HepG2 (cell line): ENCODE results near the gene NUP214. TPM values are rescaled to one million over a fixed set of nuclear protein-coding genes. Genes with fewer than 3 reads are reported as not detected.
A peak's percentile ranks its signal among the peaks of the same experiment; 100 is the strongest.

ENCODE experiments used
- CCAR2 ChIP-seq: fragments of 200-400 bp; formaldehyde crosslinking; optimal IDR thresholded peaks from 2 replicates; pipeline ENCODE3; 2018; ENCODE audit warnings: low read depth, mild to moderate bottlenecking, low read length, moderate library complexity
- CENPBD1 ChIP-seq: sonication (generic); formaldehyde crosslinking; IDR thresholded peaks from 2 replicates; pipeline ENCODE4 v1.8.0; 2022; ENCODE audit warnings: missing genetic modification reagents, low read depth, mild to moderate bottlenecking, borderline replicate concordance
- CHCHD3 ChIP-seq: sonication (generic); formaldehyde crosslinking; IDR thresholded peaks from 2 replicates; pipeline ENCODE4 v1.8.0; 2022; ENCODE audit warnings: mild to moderate bottlenecking, missing genetic modification reagents, moderate library complexity
- ETV5 ChIP-seq: IDR thresholded peaks from 2 replicates; pipeline ENCODE4 v1.6.1; 2018; ENCODE audit warnings: missing biosample characterization, missing genetic modification reagents, inconsistent platforms, borderline replicate concordance
- GTF3A ChIP-seq: sonication (generic); formaldehyde crosslinking; conservative IDR thresholded peaks from 2 replicates; pipeline ENCODE4 v1.4.0; 2020; ENCODE audit warnings: mild to moderate bottlenecking, missing genetic modification reagents
- KDM1A ChIP-seq: IDR thresholded peaks from 2 replicates; pipeline ENCODE4 v1.6.1; 2016; ENCODE audit warnings: missing compliant biosample characterization
- NFRKB ChIP-seq: fragments of 450-650 bp; IDR thresholded peaks from 2 replicates; pipeline ENCODE4 v1.6.1; 2017
- PHB2 ChIP-seq: fragments of 450-650 bp; IDR thresholded peaks from 2 replicates; pipeline ENCODE4 v1.6.1; 2018; ENCODE audit not compliant: partially characterized antibody
- PTBP1 ChIP-seq: fragments of 200-400 bp; formaldehyde crosslinking; IDR thresholded peaks from 2 replicates; pipeline ENCODE4 v1.6.1; 2018; ENCODE audit warnings: low read length, low read depth; ENCODE audit not compliant: poor library complexity, severe bottlenecking
- RCOR2 ChIP-seq: IDR thresholded peaks from 2 replicates; pipeline ENCODE4 v1.6.1; 2016; ENCODE audit warnings: missing biosample characterization, missing genetic modification reagents
- RNF2 ChIP-seq: fragments of 450-650 bp; conservative IDR thresholded peaks from 2 replicates; pipeline ENCODE4 v1.6.1; 2016; ENCODE audit warnings: low read depth
- RNF219 ChIP-seq: sonication (generic); formaldehyde crosslinking; IDR thresholded peaks from 2 replicates; pipeline ENCODE4 v1.5.0; 2020; ENCODE audit warnings: mild to moderate bottlenecking, missing genetic modification reagents
- SAP130 ChIP-seq: IDR thresholded peaks from 2 replicates; pipeline ENCODE4 v1.6.1; 2016; ENCODE audit warnings: low read depth
- SMYD3 ChIP-seq: sonication (generic); formaldehyde crosslinking; IDR thresholded peaks from 2 replicates; pipeline ENCODE4 v1.8.1; 2023; ENCODE audit warnings: mild to moderate bottlenecking, missing genetic modification reagents
- THAP11 ChIP-seq: IDR thresholded peaks from 2 replicates; pipeline ENCODE4 v1.6.1; 2016; ENCODE audit warnings: missing biosample characterization, missing genetic modification reagents
- ZEB1 ChIP-seq: IDR thresholded peaks from 2 replicates; pipeline ENCODE4 v1.6.1; 2012; ENCODE audit warnings: mild to moderate bottlenecking, low read depth, inconsistent platforms; ENCODE audit not compliant: insufficient replicate concordance
- ZFP62 ChIP-seq: sonication (generic); formaldehyde crosslinking; IDR thresholded peaks from 2 replicates; pipeline ENCODE4 v1.4.0; 2020; ENCODE audit warnings: missing genetic modification reagents
- ZFX ChIP-seq: sonication (generic); formaldehyde crosslinking; IDR thresholded peaks from 2 replicates; pipeline ENCODE4 v1.4.0; 2020; ENCODE audit warnings: mild to moderate bottlenecking, low read depth, missing genetic modification reagents, moderate library complexity
- ZKSCAN8 ChIP-seq: IDR thresholded peaks from 2 replicates; pipeline ENCODE4 v1.6.1; 2016; ENCODE audit warnings: borderline replicate concordance, missing genetic modification reagents, missing compliant biosample characterization
- ZNF12 ChIP-seq: sonication (generic); formaldehyde crosslinking; IDR thresholded peaks from 2 replicates; pipeline ENCODE4 v1.5.0; 2020; ENCODE audit warnings: missing genetic modification reagents
- ZNF17 ChIP-seq: sonication (generic); formaldehyde crosslinking; IDR thresholded peaks from 2 replicates; pipeline ENCODE4 v1.5.0; 2020; ENCODE audit warnings: mild to moderate bottlenecking, missing genetic modification reagents
- ZNF354B ChIP-seq: sonication (generic); formaldehyde crosslinking; IDR thresholded peaks from 2 replicates; pipeline ENCODE4 v1.8.0; 2022; ENCODE audit warnings: mild to moderate bottlenecking, missing genetic modification reagents
- ZNF451 ChIP-seq: sonication (generic); formaldehyde crosslinking; IDR thresholded peaks from 2 replicates; pipeline ENCODE4 v1.5.0; 2020; ENCODE audit warnings: mild to moderate bottlenecking, missing genetic modification reagents
- ZNF530 ChIP-seq: sonication (generic); formaldehyde crosslinking; IDR thresholded peaks from 2 replicates; pipeline ENCODE4 v1.5.0; 2020; ENCODE audit warnings: low read depth, mild to moderate bottlenecking, missing genetic modification reagents
- ZNF766 ChIP-seq: sonication (generic); formaldehyde crosslinking; IDR thresholded peaks from 2 replicates; pipeline ENCODE4 v1.5.0; 2020; ENCODE audit warnings: missing genetic modification reagents, borderline replicate concordance
- polyA plus RNA-seq, 8 experiments: library from polyadenylated mRNA; depleted of rRNA in 3 of 8; stranded (reverse) in 7 of 8; unstranded in 1 of 8; fragments of >200 nt; fragmentation: Illumina TruSeq in 4 of 8; extraction: Trizol in 4 of 8; gene quantifications; 2 replicates each; pipeline versions ENCODE4 v1.2.1 to v1.2.3, GENCODE V29; 2011 to 2016; ENCODE audit warnings: low read depth in 4 of 8, missing spikeins in 1 of 8, mixed read lengths in 1 of 8; ENCODE audit not compliant: insufficient read depth in 1 of 8
- total RNA-seq, 5 experiments: library from RNA; depleted of rRNA; stranded (reverse); fragments of >200 nt; fragmentation: Illumina TruSeq; extraction: Trizol; gene quantifications; 2 replicates each; pipeline ENCODE4 v1.2.3, GENCODE V29; 2016; ENCODE audit warnings: low read depth in 1 of 5
- TF ChIP-seq, protein P1 (sequence below): sonication (generic); formaldehyde crosslinking; IDR thresholded peaks from 2 replicates; pipeline ENCODE4 v1.9.0; 2021; ENCODE audit warnings: missing genetic modification reagents, mild to moderate bottlenecking, borderline replicate concordance
- TF ChIP-seq, protein P2 (sequence below): sonication (generic); formaldehyde crosslinking; IDR thresholded peaks from 2 replicates; pipeline ENCODE4 v1.4.0; 2020; ENCODE audit warnings: missing genetic modification reagents

The NUP214 gene
- total and polyA plus RNA-seq, 2 of the 13 experiments (the other 11 are each of a cell fraction or from before 2014, with no cell fraction given) = 8.4 to 16.0 TPM

GRCh38 chr9:131270171-131271015 lies 145.0 kb downstream of the NUP214 start (continued):
- TF ChIP-seq ZFP62 (CRISPR knock-in tag) (no peak), ZNF354B (CRISPR knock-in tag) (no peak), SAP130 (peak; percentile 48), RNF219 (CRISPR knock-in tag) (no peak), NFRKB (no peak), ZNF12 (CRISPR knock-in tag) (no peak), ZNF17 (CRISPR knock-in tag) (no peak), ZKSCAN8 (CRISPR knock-in tag) (no peak), PTBP1 (no peak), ZFX (peak; percentile 25; the same call in 1 of the 2 replicates), CENPBD1 (CRISPR knock-in tag) (no peak), ZNF530 (CRISPR knock-in tag) (no peak), THAP11 (CRISPR knock-in tag) (peak; percentile 26; the same call in 1 of the 2 replicates), ETV5 (CRISPR knock-in tag) (0 out of 2 replicates have a peak, but pooled peaks have one; percentile 18), SMYD3 (CRISPR knock-in tag) (no peak), GTF3A (no peak), RCOR2 (no peak), CCAR2 (no peak), KDM1A (CRISPR knock-in tag) (no peak), RNF2 (no peak), ZNF451 (CRISPR knock-in tag) (no peak), PHB2 (no peak), CHCHD3 (CRISPR knock-in tag) (no peak), ZEB1 (no peak), ZNF766 (CRISPR knock-in tag) (no peak)
- TF ChIP-seq, protein P1, sequence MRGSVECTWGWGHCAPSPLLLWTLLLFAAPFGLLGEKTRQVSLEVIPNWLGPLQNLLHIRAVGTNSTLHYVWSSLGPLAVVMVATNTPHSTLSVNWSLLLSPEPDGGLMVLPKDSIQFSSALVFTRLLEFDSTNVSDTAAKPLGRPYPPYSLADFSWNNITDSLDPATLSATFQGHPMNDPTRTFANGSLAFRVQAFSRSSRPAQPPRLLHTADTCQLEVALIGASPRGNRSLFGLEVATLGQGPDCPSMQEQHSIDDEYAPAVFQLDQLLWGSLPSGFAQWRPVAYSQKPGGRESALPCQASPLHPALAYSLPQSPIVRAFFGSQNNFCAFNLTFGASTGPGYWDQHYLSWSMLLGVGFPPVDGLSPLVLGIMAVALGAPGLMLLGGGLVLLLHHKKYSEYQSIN = no peak
- TF ChIP-seq, protein P2, sequence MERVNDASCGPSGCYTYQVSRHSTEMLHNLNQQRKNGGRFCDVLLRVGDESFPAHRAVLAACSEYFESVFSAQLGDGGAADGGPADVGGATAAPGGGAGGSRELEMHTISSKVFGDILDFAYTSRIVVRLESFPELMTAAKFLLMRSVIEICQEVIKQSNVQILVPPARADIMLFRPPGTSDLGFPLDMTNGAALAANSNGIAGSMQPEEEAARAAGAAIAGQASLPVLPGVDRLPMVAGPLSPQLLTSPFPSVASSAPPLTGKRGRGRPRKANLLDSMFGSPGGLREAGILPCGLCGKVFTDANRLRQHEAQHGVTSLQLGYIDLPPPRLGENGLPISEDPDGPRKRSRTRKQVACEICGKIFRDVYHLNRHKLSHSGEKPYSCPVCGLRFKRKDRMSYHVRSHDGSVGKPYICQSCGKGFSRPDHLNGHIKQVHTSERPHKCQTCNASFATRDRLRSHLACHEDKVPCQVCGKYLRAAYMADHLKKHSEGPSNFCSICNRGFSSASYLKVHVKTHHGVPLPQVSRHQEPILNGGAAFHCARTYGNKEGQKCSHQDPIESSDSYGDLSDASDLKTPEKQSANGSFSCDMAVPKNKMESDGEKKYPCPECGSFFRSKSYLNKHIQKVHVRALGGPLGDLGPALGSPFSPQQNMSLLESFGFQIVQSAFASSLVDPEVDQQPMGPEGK (CRISPR knock-in tag) = no peak
